ENCODE results near the gene ISX. TPM values are rescaled to one million over a fixed set of nuclear protein-coding genes. Genes with fewer than 3 reads are reported as not detected.

The ISX gene
- total RNA-seq, 2 experiments from 2014 or later: not detected

DNA sequence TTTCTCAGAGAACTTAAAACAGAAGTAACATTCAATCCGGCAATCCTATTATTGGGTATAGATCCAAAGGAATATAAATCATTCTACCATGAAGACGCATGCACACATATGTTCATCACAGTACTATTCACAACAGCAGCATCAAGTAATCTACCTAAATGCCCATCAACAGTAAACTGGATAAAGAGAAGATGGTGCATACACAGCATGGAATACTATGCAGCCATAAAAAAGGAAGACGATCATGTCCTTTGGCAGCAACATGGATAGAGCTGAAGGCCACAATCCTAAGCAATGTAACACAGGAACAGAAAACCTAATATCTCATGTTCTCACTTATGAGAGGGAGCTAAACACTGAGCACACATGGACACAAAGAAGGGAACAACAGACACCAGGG, 6.3 kb upstream of the ISX start:
- no peak overlapping the region for H3K27ac Mint-ChIP-seq
- H3K36me3 ChIP-seq (ENCODE audit: insufficient read depth, low read length): no peaks in the 10 kb centered on the region
- peaks cover 0 to 4% of the 10 kb centered on the region in 2 experiments for H3K27me3 ChIP-seq (ENCODE audit: control insufficient read depth in 1 of 2, insufficient read depth in 2 of 2, low read length in 2 of 2)
- no peak for DNase-seq
- no peak overlapping the region for H3K27ac ChIP-seq (ENCODE audit: low read depth in 1 of 2, low read length in 2 of 2)
- H3K36me3 Mint-ChIP-seq (ENCODE audit: low read depth): no peaks in the 10 kb centered on the region
- ChIA-PET POLR2A (no interaction called here), CTCF (no interaction called here)
- TF ChIP-seq, protein P1, sequence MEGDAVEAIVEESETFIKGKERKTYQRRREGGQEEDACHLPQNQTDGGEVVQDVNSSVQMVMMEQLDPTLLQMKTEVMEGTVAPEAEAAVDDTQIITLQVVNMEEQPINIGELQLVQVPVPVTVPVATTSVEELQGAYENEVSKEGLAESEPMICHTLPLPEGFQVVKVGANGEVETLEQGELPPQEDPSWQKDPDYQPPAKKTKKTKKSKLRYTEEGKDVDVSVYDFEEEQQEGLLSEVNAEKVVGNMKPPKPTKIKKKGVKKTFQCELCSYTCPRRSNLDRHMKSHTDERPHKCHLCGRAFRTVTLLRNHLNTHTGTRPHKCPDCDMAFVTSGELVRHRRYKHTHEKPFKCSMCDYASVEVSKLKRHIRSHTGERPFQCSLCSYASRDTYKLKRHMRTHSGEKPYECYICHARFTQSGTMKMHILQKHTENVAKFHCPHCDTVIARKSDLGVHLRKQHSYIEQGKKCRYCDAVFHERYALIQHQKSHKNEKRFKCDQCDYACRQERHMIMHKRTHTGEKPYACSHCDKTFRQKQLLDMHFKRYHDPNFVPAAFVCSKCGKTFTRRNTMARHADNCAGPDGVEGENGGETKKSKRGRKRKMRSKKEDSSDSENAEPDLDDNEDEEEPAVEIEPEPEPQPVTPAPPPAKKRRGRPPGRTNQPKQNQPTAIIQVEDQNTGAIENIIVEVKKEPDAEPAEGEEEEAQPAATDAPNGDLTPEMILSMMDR (IDR thresholded peaks at IDR 0.05): no peak
- H3K9me3 Mint-ChIP-seq: no peaks in the 10 kb centered on the region
- peaks cover 0 to 15% of the 10 kb centered on the region in 2 experiments for H3K9me3 ChIP-seq (ENCODE audit: control insufficient read depth in 1 of 2, insufficient read depth in 1 of 2, low read length in 2 of 2)
- H3K4me3 Mint-ChIP-seq: no peak overlapping the region
- H3K4me1 Mint-ChIP-seq (ENCODE audit: low read depth): no peaks in the 10 kb centered on the region
- ATAC-seq (ENCODE audit: poor library complexity): no peak
- intact Hi-C loops (cut with DNase I, micrococcal nuclease): no loop called here
- no peak overlapping the region for H3K4me3 ChIP-seq (ENCODE audit: low read length)
- H3K27me3 Mint-ChIP-seq: peaks cover 3% of the 10 kb centered on the region
- H3K4me1 ChIP-seq (ENCODE audit: insufficient read depth, low read length): no peaks in the 10 kb centered on the region

DNA sequence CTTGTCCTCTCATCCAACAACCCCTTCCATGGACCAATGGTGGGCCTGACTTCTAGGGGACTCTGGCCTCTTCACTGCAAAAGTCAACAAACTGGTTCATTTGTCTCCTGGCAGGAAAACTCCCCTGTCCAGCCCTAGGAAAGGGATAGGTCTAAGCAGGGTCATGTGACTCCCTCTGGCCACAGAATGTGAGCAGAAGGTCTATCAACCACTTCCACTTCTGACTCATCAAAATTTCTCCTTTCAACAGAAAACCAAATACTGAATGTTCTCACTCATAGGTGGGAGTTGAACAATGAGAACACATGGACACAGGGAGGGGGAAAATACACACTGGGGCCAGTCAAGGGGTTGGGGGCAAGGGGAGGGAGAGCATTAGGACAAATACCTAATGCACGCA, 1.3 kb upstream of the ISX start:
- no peaks in the 10 kb centered on the region for H3K9me3 Mint-ChIP-seq
- H3K4me1 Mint-ChIP-seq (ENCODE audit: low read depth): no peaks in the 10 kb centered on the region
- H3K27ac Mint-ChIP-seq: no peak overlapping the region
- no peaks in the 10 kb centered on the region for H3K4me1 ChIP-seq (ENCODE audit: insufficient read depth, low read length)
- H3K36me3 Mint-ChIP-seq (ENCODE audit: low read depth): no peaks in the 10 kb centered on the region
- POLR2A ChIA-PET: no interaction called here
- TF ChIP-seq, protein P1 (IDR thresholded peaks at IDR 0.05): no peak
- no peak overlapping the region for H3K4me3 Mint-ChIP-seq
- CTCF ChIA-PET: no interaction called here
- no peak overlapping the region for H3K4me3 ChIP-seq (ENCODE audit: low read length)
- ATAC-seq (ENCODE audit: poor library complexity): no peak
- no peak overlapping the region for H3K27ac ChIP-seq (ENCODE audit: low read depth in 1 of 2, low read length in 2 of 2)
- H3K9me3 ChIP-seq (ENCODE audit: control insufficient read depth in 1 of 2, insufficient read depth in 1 of 2, low read length in 2 of 2): no peaks in the 10 kb centered on the region
- intact Hi-C loops (cut with DNase I, micrococcal nuclease): no loop called here
- DNase-seq: no peak
- peaks cover 0 to 6% of the 10 kb centered on the region in 2 experiments for H3K27me3 ChIP-seq (ENCODE audit: control insufficient read depth in 1 of 2, insufficient read depth in 2 of 2, low read length in 2 of 2)
- peaks cover 7% of the 10 kb centered on the region for H3K27me3 Mint-ChIP-seq
- H3K36me3 ChIP-seq (ENCODE audit: insufficient read depth, low read length): no peaks in the 10 kb centered on the region

DNA sequence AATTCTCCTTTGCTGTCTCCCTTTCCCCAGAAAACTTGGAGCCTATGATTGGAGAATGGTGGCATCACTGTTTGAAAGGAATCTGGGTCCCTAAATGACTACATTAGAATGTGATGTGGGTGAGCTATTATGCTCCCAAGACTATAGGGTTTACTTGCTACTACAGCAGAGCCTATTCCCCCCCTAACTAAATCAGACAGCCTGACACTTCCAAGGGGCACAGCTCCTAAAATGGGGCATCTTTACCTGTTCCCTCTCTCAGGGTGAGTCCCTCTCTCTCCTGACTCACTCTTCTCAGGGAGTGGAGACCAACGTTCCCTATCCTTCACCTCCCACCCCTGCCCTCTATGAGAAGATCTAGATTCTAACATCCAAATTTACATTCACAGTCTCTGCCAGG, 775 bp upstream of the ISX start:
- Histone ChIP-seq H3K4me3 (ENCODE audit: low read length) (no peak overlapping the region), H3K27ac (ENCODE audit: low read depth in 1 of 2, low read length in 2 of 2) (no peak overlapping the region), H3K36me3 (ENCODE audit: insufficient read depth, low read length) (no peaks in the 10 kb centered on the region), H3K4me1 (ENCODE audit: insufficient read depth, low read length) (no peaks in the 10 kb centered on the region), H3K27me3 (ENCODE audit: control insufficient read depth in 1 of 2, insufficient read depth in 2 of 2, low read length in 2 of 2) (peaks cover 0 to 6% of the 10 kb centered on the region in 2 experiments), H3K9me3 (ENCODE audit: control insufficient read depth in 1 of 2, insufficient read depth in 1 of 2, low read length in 2 of 2) (no peaks in the 10 kb centered on the region)
- intact Hi-C loops (cut with DNase I, micrococcal nuclease): no loop called here
- TF ChIP-seq, protein P1 (IDR thresholded peaks at IDR 0.05): no peak
- Mint-ChIP-seq H3K4me1 (ENCODE audit: low read depth) (no peaks in the 10 kb centered on the region), H3K36me3 (ENCODE audit: low read depth) (no peaks in the 10 kb centered on the region), H3K4me3 (no peak overlapping the region), H3K9me3 (no peaks in the 10 kb centered on the region), H3K27ac (no peak overlapping the region), H3K27me3 (peaks cover 7% of the 10 kb centered on the region)
- ChIA-PET POLR2A (no interaction called here), CTCF (no interaction called here)
- DNase-seq: no peak
- no peak for ATAC-seq (ENCODE audit: poor library complexity)
